HepG2 (cell line): ENCODE data around the gene DERL2. TPM values are rescaled to one million over a fixed set of nuclear protein-coding genes. Genes with fewer than 3 reads are reported as not detected.
A peak's percentile ranks its signal among the peaks of the same experiment; 100 is the strongest.

Source experiments
- ATAC-seq: fragments of 200-7000 bp; cut with Tn5 transposase; 3 replicates; pipeline ENCODE4 v1.9.1; 2020; ENCODE audit warnings: mild to moderate bottlenecking, moderate library complexity
- BruUV-seq: library from RNA; stranded (reverse); fragments of 400-500 nt; replicated peaks from 2 replicates; lab custom pipeline; 2021; lab: Mats Ljungman, UMichigan
- CTCF ChIA-PET: fragments of 300-600 bp; formaldehyde crosslinking; extraction: SDS; loops from one replicate; lab custom pipeline; 2021; ENCODE audit warnings: low total read pairs, inconsistent platforms, low intra/inter-chr PET ratio; lab: Yijun Ruan, JAX
- POLR2A ChIA-PET: fragments of 350-600 bp; sonication (Branson Sonifier 250); formaldehyde crosslinking; loops from one replicate; lab custom pipeline; 2020; ENCODE audit warnings: antibody characterized with exemption, inconsistent platforms; lab: Yijun Ruan, JAX
- DNase-seq: peaks from one replicate; pipeline ENCODE4 v3.0.0-alpha.2; 2015; ENCODE audit warnings: low spot score
- FAIRE-seq: peaks from 3 replicates; lab custom pipeline; 2011; peaks lifted over from hg19 to GRCh38; lab: Jason Lieb, UNC
- H2AFZ ChIP-seq: one replicate; pipeline ENCODE4 v1.6.1; 2011; ENCODE audit warnings: low read length, inconsistent platforms
- H3K27ac ChIP-seq: fragments of 300-600 bp; 3 replicates; pipeline ENCODE4 v1.8.0; 2011; ENCODE audit warnings: mixed run types, mild to moderate bottlenecking, mixed read lengths, low read length, inconsistent platforms; ENCODE audit not compliant: insufficient read depth; ENCODE audit errors: extremely low read length
- H3K27me3 ChIP-seq, 2 experiments: fragments of 200-600 bp in 1 of 2; 2 replicates in 1 of 2; 3 replicates in 1 of 2; pipeline versions ENCODE4 v1.6.0 to v1.8.0; 2011; ENCODE audit warnings: low read length in 2 of 2, mild to moderate bottlenecking in 2 of 2, moderate library complexity in 2 of 2, inconsistent platforms in 1 of 2; ENCODE audit not compliant: insufficient read depth in 2 of 2, control insufficient read depth in 1 of 2
- H3K36me3 ChIP-seq, 2 experiments: fragments of 200-600 bp in 1 of 2; replicated peaks in 1 of 2; 2 replicates in 1 of 2; 3 replicates in 1 of 2; pipeline versions ENCODE4 v1.5.1 to v1.8.0; 2011; ENCODE audit warnings: low read length in 2 of 2, inconsistent platforms in 1 of 2; ENCODE audit not compliant: insufficient read depth in 2 of 2, control insufficient read depth in 1 of 2
- H3K4me1 ChIP-seq: 2 replicates; pipeline ENCODE4 v1.5.1; 2012; ENCODE audit warnings: low read length, inconsistent platforms; ENCODE audit not compliant: insufficient read depth
- H3K4me2 ChIP-seq: 2 replicates; pipeline ENCODE4 v1.6.0; 2011; ENCODE audit warnings: low read depth, low read length, inconsistent platforms
- H3K4me3 ChIP-seq, 3 experiments: fragments of 200-600 bp in 1 of 3; sonication (generic), shearing (Covaris generic) in 1 of 3; replicated peaks in 1 of 3; 2 replicates each; pipeline ENCODE4 v1.5.1; 2011 to 2016; ENCODE audit warnings: low read length in 3 of 3, inconsistent platforms in 2 of 3, low read depth in 2 of 3, mild to moderate bottlenecking in 2 of 3, control low read depth in 1 of 3, mixed read lengths in 1 of 3; ENCODE audit not compliant: insufficient read depth in 1 of 3
- H3K79me2 ChIP-seq: one replicate; pipeline ENCODE4 v1.6.1; 2011; ENCODE audit warnings: low read length, inconsistent platforms; ENCODE audit not compliant: insufficient read depth
- H3K9ac ChIP-seq: 2 replicates; pipeline ENCODE4 v1.6.0; 2011; ENCODE audit warnings: mild to moderate bottlenecking, low read depth, low read length, inconsistent platforms; ENCODE audit not compliant: insufficient read depth
- H3K9me3 ChIP-seq: 2 replicates; pipeline ENCODE4 v1.5.1; 2012; ENCODE audit warnings: mild to moderate bottlenecking, low read length
- H4K20me1 ChIP-seq: 2 replicates; pipeline ENCODE4 v1.6.0; 2011; ENCODE audit warnings: inconsistent platforms, mild to moderate bottlenecking, low read length, moderate library complexity; ENCODE audit not compliant: insufficient read depth
- ASH2L ChIP-seq: fragments of 300-600, 200-600 bp; sonication (generic); IDR thresholded peaks from 2 replicates; pipeline ENCODE4 v1.7.0; 2017; ENCODE audit warnings: low read depth, mild to moderate bottlenecking, moderate library complexity, mixed read lengths, low read length; ENCODE audit not compliant: insufficient read length
- ATF1 ChIP-seq: IDR thresholded peaks from 2 replicates; pipeline ENCODE4 v1.6.1; 2016; ENCODE audit warnings: mild to moderate bottlenecking, control low read depth
- DDIT3 ChIP-seq: sonication (generic); formaldehyde crosslinking; IDR thresholded peaks from 2 replicates; pipeline ENCODE4 v1.4.0; 2020; ENCODE audit warnings: mild to moderate bottlenecking, missing genetic modification reagents
- DRAP1 ChIP-seq: IDR thresholded peaks from 2 replicates; pipeline ENCODE4 v1.6.1; 2016; ENCODE audit warnings: missing genetic modification reagents, missing compliant biosample characterization
- FOXA3 ChIP-seq: IDR thresholded peaks from 2 replicates; pipeline ENCODE4 v1.6.1; 2016; ENCODE audit warnings: missing genetic modification reagents, missing compliant biosample characterization
- GATA4 ChIP-seq: sonication (generic); IDR thresholded peaks from 2 replicates; pipeline ENCODE4 v1.6.1; 2016; ENCODE audit warnings: antibody characterized with exemption, low read depth, borderline replicate concordance
- MYNN ChIP-seq: sonication (generic); formaldehyde crosslinking; IDR thresholded peaks from 2 replicates; pipeline ENCODE4 v1.4.0; 2020; ENCODE audit warnings: mild to moderate bottlenecking, low read depth, missing genetic modification reagents
- RXRB ChIP-seq: IDR thresholded peaks from 2 replicates; pipeline ENCODE4 v1.6.1; 2016; ENCODE audit warnings: borderline replicate concordance, missing genetic modification reagents, missing compliant biosample characterization
- XRCC5 ChIP-seq: fragments of 200-400 bp; formaldehyde crosslinking; optimal IDR thresholded peaks from 2 replicates; pipeline ENCODE3; 2017; ENCODE audit warnings: mild to moderate bottlenecking, low read length
- ZNF883 ChIP-seq: sonication (generic); formaldehyde crosslinking; IDR thresholded peaks from 2 replicates; pipeline ENCODE4 v1.5.1; 2020; ENCODE audit warnings: mild to moderate bottlenecking, missing genetic modification reagents; ENCODE audit errors: not compliant biosample characterization
- WGBS: methylation state at CpG from one replicate; pipeline ENCODE4 v1.1.6; 2017; ENCODE audit warnings: low lambda C conversion rate; 5-methylcytosine and 5-hydroxymethylcytosine counted together
- in situ Hi-C: cut with HindIII; loops from 2 replicates; pipeline ENCODE4 v1.10.0; 2017; ENCODE audit warnings: low pct_unique_long_range_greater_than_20kb; ENCODE audit not compliant: extremely low pct_ligation_motif_present
- intact Hi-C: fragments of 100-400 bp; cut with micrococcal nuclease; formaldehyde crosslinking; loops from one replicate; pipeline ENCODE4 v1.10.0; 2022; ENCODE audit not compliant: unreplicated experiment
- polyA plus RNA-seq, 8 experiments: library from polyadenylated mRNA; depleted of rRNA in 3 of 8; stranded (reverse) in 7 of 8; unstranded in 1 of 8; fragments of >200 nt; fragmentation: Illumina TruSeq in 4 of 8; extraction: Trizol in 4 of 8; gene quantifications; 2 replicates each; pipeline versions ENCODE4 v1.2.1 to v1.2.3, GENCODE V29; 2011 to 2016; ENCODE audit warnings: low read depth in 4 of 8, missing spikeins in 1 of 8, mixed read lengths in 1 of 8; ENCODE audit not compliant: insufficient read depth in 1 of 8
- total RNA-seq, 5 experiments: library from RNA; depleted of rRNA; stranded (reverse); fragments of >200 nt; fragmentation: Illumina TruSeq; extraction: Trizol; gene quantifications; 2 replicates each; pipeline ENCODE4 v1.2.3, GENCODE V29; 2016; ENCODE audit warnings: low read depth in 1 of 5

DERL2 gene
- total and polyA plus RNA-seq, 2 of the 13 experiments (the other 11 are each of a cell fraction or from before 2014, with no cell fraction given), result 59.3 to 65.2 TPM

- peak; percentile 73 for TF ChIP-seq DRAP1 (CRISPR knock-in tag)
- TF ChIP-seq RXRB (CRISPR knock-in tag), result peak; percentile 72
- no peak for TF ChIP-seq MYNN (CRISPR knock-in tag)
- no peak; the same call in 1 of the 2 replicates for TF ChIP-seq GATA4
- peak; percentile 15 for TF ChIP-seq XRCC5
- TF ChIP-seq ASH2L, result no peak
- TF ChIP-seq DDIT3 (CRISPR knock-in tag), result no peak
- TF ChIP-seq, all 625 proteins: peak for 116
Measured at GRCh38 chr17:5516060-5516792, 30.2 kb upstream of the DERL2 start (continued).

GRCh38 chr17:5514976-5515375 lies 29.0 kb upstream of the DERL2 start:
- 94% methylated on average over 10 of the region's 10 CpGs for WGBS
- Histone ChIP-seq H3K9me3 (no peaks in the 10 kb centered on the region), H4K20me1 (no peaks in the 10 kb centered on the region), H3K36me3 (no peaks in the 10 kb centered on the region), H3K4me1 (peaks cover 46% of the 10 kb centered on the region), H3K79me2 (no peaks in the 10 kb centered on the region), H3K27ac (no peak overlapping the region), H3K4me3 (no peak overlapping the region), H3K27me3 (no peaks in the 10 kb centered on the region)
- BruUV-seq, result no TSS peak
- DNase-seq (no peak), FAIRE-seq (no peak)
- POLR2A ChIA-PET, result no interaction called here
- in situ Hi-C loops, result no loop called here
- no peak for TF ChIP-seq FOXA3
- no peak for TF ChIP-seq ZNF883 (CRISPR knock-in tag)
- no peak for TF ChIP-seq ATF1
- TF ChIP-seq, all 625 proteins: peak for 0
- intact Hi-C loops, result no loop called here
- H3K9ac ChIP-seq, result no peak overlapping the region
- ATAC-seq, result no peak
- H2AFZ ChIP-seq, result no peak overlapping the region
- CTCF ChIA-PET, result no interaction called here
- no peak overlapping the region for H3K4me2 ChIP-seq
